GM18907 (cell line): Measurements from ENCODE around the gene PTGES2.

ENCODE experiments used
- ATAC-seq: cut with Tn5 transposase; IDR thresholded peaks from one replicate; pipeline ENCODE4 v1.9.1; 2021; ENCODE audit warnings: mild to moderate bottlenecking, moderate library complexity; ENCODE audit not compliant: unreplicated experiment

Gene PTGES2

GRCh38 chr9:128127568-128127989 is at the start of gene PTGES2:
Gene PTGES2 (minus strand): TSS chr9:128127729. CDS start chr9:128127717, 12 bp downstream.
- peak; percentile 60 for ATAC-seq

- ATAC-seq = no peak
These were observed 48.2 kb upstream of the PTGES2 start for GRCh38 chr9:128175726-128176125.

- ATAC-seq = no peak
These were observed 47.6 kb upstream of the PTGES2 start for GRCh38 chr9:128175102-128175563.

GRCh38 chr9:128174062-128174461 is 46.5 kb upstream of the PTGES2 start:
- ATAC-seq = no peak

- no peak for ATAC-seq
These were observed 42.4 kb upstream of the PTGES2 start for GRCh38 chr9:128169925-128170324.

- no peak for ATAC-seq
These were observed 42.0 kb upstream of the PTGES2 start for GRCh38 chr9:128169492-128169891.

GRCh38 chr9:128168731-128169308 is 41.3 kb upstream of the PTGES2 start:
- no peak for ATAC-seq

GRCh38 chr9:128167209-128167608 is 39.7 kb upstream of the PTGES2 start:
- ATAC-seq = no peak

GRCh38 chr9:128166169-128166568 is 38.6 kb upstream of the PTGES2 start:
- ATAC-seq = no peak

GRCh38 chr9:128164307-128164885 is 36.9 kb upstream of the PTGES2 start:
- no peak for ATAC-seq

- ATAC-seq = no peak
These were observed 36.2 kb upstream of the PTGES2 start for GRCh38 chr9:128163523-128164306.

- ATAC-seq = no peak
These were observed 35.5 kb upstream of the PTGES2 start for GRCh38 chr9:128163027-128163515.

- ATAC-seq = no peak
These were observed 34.9 kb upstream of the PTGES2 start for GRCh38 chr9:128162215-128163026.

GRCh38 chr9:128161215-128161902 is 33.8 kb upstream of the PTGES2 start:
- no peak for ATAC-seq

GRCh38 chr9:128160603-128160987 is 33.1 kb upstream of the PTGES2 start:
- ATAC-seq = peak; percentile 3

- peak; percentile 72 for ATAC-seq
These were observed 32.5 kb upstream of the PTGES2 start, which contains the start of gene BBLN for GRCh38 chr9:128159784-128160602. Gene BBLN (plus strand): TSS chr9:128160265. CDS start chr9:128160408, 143 bp downstream.

GRCh38 chr9:128159522-128159783 is 31.9 kb upstream of the PTGES2 start:
- no peak for ATAC-seq

- ATAC-seq = no peak
These were observed 28.4 kb upstream of the PTGES2 start for GRCh38 chr9:128155736-128156500.
